ENCODE results near the gene MTG1. TPM values are rescaled to one million over a fixed set of nuclear protein-coding genes. Genes with fewer than 3 reads are reported as not detected.

The MTG1 gene
- total RNA-seq, 1 donor from 2014 or later: 44.0 TPM

DNA sequence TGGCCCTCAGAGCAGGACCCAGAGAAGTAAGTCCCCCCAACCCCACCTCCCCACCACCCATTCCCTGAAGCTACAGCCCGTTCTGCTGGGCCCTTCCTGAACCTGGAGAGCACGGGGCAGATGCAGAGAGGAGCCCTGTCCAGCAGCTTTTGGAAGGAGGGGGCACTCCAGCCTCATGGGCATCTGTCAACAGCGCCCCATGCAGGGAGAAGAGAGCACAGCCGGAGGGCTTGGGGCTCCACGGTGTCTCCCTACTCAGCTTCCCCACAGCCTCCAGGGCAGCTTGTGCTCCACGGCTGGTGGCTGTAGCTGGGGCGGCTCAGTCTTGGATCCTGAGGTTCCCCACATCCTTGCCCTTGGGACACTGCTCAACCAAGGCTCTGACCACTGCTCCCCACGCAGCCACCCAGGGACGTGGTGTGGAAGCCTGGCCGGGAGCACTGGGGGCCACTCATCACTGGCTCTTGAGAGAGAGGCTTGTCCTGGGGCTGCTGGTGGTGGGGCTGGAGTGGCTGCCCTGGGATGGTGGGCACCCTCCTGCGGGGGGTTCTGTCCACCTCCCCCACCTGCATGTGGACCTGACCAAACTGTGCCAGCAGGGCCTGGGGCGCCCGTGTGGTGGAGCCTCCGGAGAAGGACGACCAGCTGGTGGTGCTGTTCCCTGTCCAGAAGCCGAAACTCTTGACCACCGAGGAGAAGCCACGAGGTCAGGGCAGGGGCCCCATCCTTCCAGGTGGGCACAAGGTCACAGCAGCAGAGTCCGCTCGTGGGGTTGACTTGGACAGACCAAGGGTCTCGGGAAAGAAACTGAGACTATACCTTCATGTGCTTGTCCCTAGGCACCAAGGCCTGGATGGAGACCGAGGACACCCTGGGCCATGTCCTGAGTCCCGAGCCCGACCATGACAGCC is 42.3 kb upstream of the MTG1 start:
- Histone ChIP-seq H3K9me3 (ENCODE audit: insufficient read depth, low read depth, low read length) (no peaks in the 10 kb centered on the region), H3K27me3 (ENCODE audit: insufficient read depth, low read length) (no peaks in the 10 kb centered on the region), H3K4me3 (ENCODE audit: insufficient read depth, low read depth, low read length) (no peak overlapping the region), H3K79me2 (ENCODE audit: insufficient read depth, low read length) (peaks cover 2% of the 10 kb centered on the region), H3K36me3 (ENCODE audit: insufficient read depth, low read length) (no peaks in the 10 kb centered on the region), H2AFZ (ENCODE audit: low read depth, low read length) (no peak overlapping the region), H3K4me2 (ENCODE audit: low read length) (no peak overlapping the region), H3K4me1 (ENCODE audit: insufficient read depth, low read length) (peaks cover 3% of the 10 kb centered on the region), H3K9ac (ENCODE audit: low read length) (no peak overlapping the region), H3K27ac (ENCODE audit: low read depth, low read length) (no peak overlapping the region), H4K20me1 (ENCODE audit: insufficient read depth, low read length) (peaks cover 6% of the 10 kb centered on the region)
- Mint-ChIP-seq H3K4me1 (ENCODE audit: low read depth, unreplicated experiment) (no peaks in the 10 kb centered on the region), H3K9me3 (ENCODE audit: unreplicated experiment) (no peaks in the 10 kb centered on the region), H3K36me3 (ENCODE audit: low read depth, unreplicated experiment) (no peaks in the 10 kb centered on the region), H3K27me3 (ENCODE audit: low read depth, unreplicated experiment) (no peaks in the 10 kb centered on the region), H3K4me3 (ENCODE audit: unreplicated experiment) (no peak overlapping the region), H3K27ac (ENCODE audit: unreplicated experiment) (no peak overlapping the region)
- no peak for FAIRE-seq
- no peak for TF ChIP-seq EZH2 (IDR thresholded peaks at IDR 0.05; ENCODE audit: insufficient read depth, low read length)
- TF ChIP-seq, protein P1, sequence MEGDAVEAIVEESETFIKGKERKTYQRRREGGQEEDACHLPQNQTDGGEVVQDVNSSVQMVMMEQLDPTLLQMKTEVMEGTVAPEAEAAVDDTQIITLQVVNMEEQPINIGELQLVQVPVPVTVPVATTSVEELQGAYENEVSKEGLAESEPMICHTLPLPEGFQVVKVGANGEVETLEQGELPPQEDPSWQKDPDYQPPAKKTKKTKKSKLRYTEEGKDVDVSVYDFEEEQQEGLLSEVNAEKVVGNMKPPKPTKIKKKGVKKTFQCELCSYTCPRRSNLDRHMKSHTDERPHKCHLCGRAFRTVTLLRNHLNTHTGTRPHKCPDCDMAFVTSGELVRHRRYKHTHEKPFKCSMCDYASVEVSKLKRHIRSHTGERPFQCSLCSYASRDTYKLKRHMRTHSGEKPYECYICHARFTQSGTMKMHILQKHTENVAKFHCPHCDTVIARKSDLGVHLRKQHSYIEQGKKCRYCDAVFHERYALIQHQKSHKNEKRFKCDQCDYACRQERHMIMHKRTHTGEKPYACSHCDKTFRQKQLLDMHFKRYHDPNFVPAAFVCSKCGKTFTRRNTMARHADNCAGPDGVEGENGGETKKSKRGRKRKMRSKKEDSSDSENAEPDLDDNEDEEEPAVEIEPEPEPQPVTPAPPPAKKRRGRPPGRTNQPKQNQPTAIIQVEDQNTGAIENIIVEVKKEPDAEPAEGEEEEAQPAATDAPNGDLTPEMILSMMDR (IDR thresholded peaks at IDR 0.05; ENCODE audit: insufficient read depth, low read depth, low read length): no peak
- DNase-seq (ENCODE audit: low read depth): no peak

DNA sequence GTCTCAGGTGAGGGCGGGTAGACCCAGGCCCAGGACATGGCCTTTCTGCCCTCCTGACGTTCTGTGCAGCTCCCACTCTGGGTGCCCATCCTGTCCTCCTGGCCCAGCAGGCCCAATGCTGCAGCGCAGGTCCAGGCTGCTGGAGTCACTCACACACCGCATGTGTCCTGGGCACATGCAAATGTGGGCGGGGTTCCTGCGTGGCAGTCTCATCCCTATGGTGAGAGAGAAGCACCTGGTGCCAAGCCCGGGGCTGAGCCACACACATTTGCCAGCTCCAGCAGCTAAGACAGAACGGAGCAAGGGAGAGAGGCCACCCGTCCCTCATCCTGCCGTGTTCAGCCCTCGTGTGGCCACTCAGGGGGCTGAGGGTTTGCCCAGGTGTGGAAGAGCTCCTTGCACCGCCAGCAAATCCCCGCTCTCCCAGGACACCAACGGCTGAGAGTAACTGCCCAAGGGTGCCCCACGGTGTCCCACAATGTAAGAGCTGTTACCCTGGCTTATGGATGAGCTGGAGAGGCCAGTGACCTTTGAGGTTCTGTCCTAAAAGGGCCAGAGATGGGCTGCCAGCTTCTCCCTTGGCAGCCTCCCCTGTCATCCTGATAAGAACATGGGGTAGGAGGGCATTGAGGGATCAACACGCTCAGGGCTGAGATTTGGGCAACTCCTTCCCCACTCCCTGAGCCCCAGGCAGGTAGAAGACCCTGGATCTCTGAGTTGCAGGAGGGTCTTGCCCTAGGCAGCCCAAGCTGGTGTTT is 40.6 kb upstream of the MTG1 start:
- Mint-ChIP-seq H3K27me3 (ENCODE audit: low read depth, unreplicated experiment) (no peaks in the 10 kb centered on the region), H3K4me1 (ENCODE audit: low read depth, unreplicated experiment) (no peaks in the 10 kb centered on the region), H3K4me3 (ENCODE audit: unreplicated experiment) (no peak overlapping the region), H3K36me3 (ENCODE audit: low read depth, unreplicated experiment) (no peaks in the 10 kb centered on the region), H3K9me3 (ENCODE audit: unreplicated experiment) (no peaks in the 10 kb centered on the region), H3K27ac (ENCODE audit: unreplicated experiment) (no peak overlapping the region)
- Histone ChIP-seq H3K79me2 (ENCODE audit: insufficient read depth, low read length) (peaks cover 5% of the 10 kb centered on the region), H3K4me2 (ENCODE audit: low read length) (no peak overlapping the region), H4K20me1 (ENCODE audit: insufficient read depth, low read length) (peaks cover 7% of the 10 kb centered on the region), H3K27ac (ENCODE audit: low read depth, low read length) (no peak overlapping the region), H3K4me3 (ENCODE audit: insufficient read depth, low read depth, low read length) (no peak overlapping the region), H3K4me1 (ENCODE audit: insufficient read depth, low read length) (peaks cover 9% of the 10 kb centered on the region), H3K27me3 (ENCODE audit: insufficient read depth, low read length) (no peaks in the 10 kb centered on the region), H2AFZ (ENCODE audit: low read depth, low read length) (no peak overlapping the region), H3K9ac (ENCODE audit: low read length) (no peak overlapping the region), H3K36me3 (ENCODE audit: insufficient read depth, low read length) (no peaks in the 10 kb centered on the region), H3K9me3 (ENCODE audit: insufficient read depth, low read depth, low read length) (no peaks in the 10 kb centered on the region)
- no peak for FAIRE-seq
- TF ChIP-seq, protein P1 (IDR thresholded peaks at IDR 0.05; ENCODE audit: insufficient read depth, low read depth, low read length): no peak
- TF ChIP-seq EZH2 (IDR thresholded peaks at IDR 0.05; ENCODE audit: insufficient read depth, low read length): no peak
- DNase-seq (ENCODE audit: low read depth): no peak

All from astrocyte (in vitro differentiated cells and primary cell).